ENCODE results near the gene PDE4D.

The PDE4D gene

GRCh38 chr5:58932057-58932612 lies 961.4 kb downstream of the PDE4D start:
- no peak for DNase-seq

DNA sequence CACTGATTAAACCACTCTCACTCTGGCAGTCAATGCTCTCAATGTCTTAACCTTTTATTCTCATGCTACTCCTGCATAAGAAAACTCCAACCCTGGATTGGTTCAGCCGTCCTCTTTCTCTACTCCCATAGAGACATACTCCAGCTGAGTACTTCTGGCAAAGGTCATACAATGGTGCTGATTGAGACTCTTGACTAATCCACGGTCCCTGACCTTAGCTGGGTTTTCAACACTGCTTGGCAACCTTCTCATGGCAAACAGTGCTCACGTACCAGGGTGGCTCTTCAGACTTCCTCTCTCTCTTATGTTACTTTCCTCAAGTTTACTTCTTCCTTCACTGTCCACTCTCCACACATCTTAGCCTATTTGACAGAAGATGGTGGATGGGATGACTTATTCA lies 963.0 kb downstream of the PDE4D start:
- no peak for DNase-seq

DNA sequence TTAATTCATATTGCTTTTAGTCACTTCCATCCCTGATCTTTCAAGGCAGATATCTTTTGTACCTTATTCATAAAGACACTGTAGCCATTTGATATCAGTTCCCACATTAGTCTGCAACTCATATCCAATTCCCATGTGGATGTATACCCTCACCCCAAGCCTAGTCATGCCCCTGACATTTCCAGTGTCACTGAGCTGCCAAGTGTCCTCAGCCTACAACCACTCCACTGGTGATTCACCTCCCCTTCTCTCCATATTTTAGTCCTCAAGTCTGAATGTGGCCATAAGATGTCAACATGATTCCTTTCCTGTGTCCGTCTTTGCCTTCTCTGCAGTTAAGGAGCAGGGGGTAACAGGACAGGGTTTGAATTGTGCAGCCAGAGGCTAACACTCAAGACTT lies 963.8 kb downstream of the PDE4D start:
- DNase-seq, result no peak

GRCh38 chr5:58927938-58928337 lies 965.6 kb downstream of the PDE4D start:
- DNase-seq, result no peak

DNA sequence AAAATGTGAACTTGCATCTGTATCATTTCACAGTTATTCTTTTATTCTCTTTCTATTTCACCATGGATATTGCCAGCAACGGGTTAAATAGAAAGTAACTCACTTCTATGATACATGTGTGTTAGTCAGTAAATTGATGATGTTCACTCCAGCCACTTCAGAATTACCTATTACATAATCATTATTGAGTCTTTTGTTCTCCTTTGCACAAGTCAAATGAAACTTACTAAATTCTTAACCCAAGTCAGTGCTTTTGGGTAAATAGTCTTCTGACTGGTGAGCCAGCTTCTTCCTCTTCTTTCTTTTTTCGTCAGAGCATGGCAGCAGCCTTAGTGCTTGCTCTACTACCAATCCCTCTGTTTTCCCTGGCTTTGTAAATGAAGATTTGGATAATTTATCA lies 966.3 kb downstream of the PDE4D start:
- no peak for DNase-seq

DNA sequence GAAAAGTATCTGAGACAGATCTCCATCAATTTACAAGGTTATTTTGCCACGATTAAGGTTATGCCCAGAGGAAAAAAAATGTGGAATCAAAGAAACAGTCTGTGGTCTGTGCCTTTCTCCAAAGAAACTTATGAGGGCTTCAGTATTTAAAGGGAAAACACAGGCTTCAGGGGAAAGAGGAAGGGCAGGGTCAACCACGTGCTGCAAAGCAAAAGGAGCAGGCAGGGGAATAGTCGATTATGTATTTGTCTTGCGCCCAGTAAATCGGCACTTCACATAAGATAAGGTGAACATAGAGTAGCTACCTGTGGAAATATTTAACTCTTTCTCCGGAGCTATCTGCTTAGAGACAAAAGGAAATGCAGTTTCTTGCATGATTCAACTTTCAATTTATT lies 967.0 kb downstream of the PDE4D start:
- no peak for DNase-seq

- no peak for DNase-seq
Observed at GRCh38 chr5:58925627-58926540, 967.6 kb downstream of the PDE4D start.

- no peak for DNase-seq
Observed at GRCh38 chr5:58924306-58924705, 969.2 kb downstream of the PDE4D start.

GRCh38 chr5:58923355-58923754 lies 970.2 kb downstream of the PDE4D start:
- no peak for DNase-seq

- DNase-seq, result no peak
Observed at GRCh38 chr5:58922461-58923171, 970.9 kb downstream of the PDE4D start.

DNA sequence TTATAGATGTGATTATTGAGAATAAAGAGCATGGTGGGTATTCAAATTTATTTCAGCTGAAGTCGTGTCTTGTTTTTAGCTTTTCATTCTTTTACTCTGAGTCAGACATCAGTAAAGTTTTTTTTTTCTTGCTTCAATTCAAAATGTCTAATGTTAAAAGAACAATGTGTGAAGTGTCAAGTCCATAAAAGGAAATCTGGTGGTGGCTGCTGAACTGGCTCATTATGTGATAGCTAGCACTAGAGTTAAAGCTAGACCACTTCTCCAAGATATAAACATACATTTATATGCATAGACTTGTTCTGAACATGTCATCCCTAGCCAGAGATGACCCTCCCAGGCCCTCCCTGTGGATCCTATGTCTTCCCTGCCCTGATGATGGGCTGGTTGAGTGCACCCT lies 972.4 kb downstream of the PDE4D start:
- no peak for DNase-seq

DNA sequence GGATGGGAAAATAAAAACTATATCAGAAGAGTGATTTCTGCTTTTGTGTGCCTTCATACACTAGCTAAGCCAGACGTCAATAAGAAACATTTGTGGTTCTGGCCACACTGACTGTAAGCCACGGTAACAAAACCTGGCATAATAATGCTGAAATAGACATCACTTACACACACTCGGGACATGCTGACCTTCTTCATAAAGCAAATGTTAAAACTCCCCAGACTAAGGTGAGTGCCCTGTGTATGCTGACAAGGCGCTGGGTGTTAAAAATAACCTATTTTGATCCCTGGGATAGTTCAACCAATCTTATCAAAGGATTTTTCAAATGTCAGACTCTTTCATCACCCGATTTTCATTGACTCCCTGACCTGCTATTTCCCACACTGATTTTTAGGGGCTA lies 973.7 kb downstream of the PDE4D start:
- DNase-seq, result no peak

All from NCI-H2171 (cell line).